Endothelial cell of umbilical vein (primary cell): ENCODE data around the gene RHOG.

Source experiments
- JUN ChIP-seq: IDR thresholded peaks from 2 replicates; pipeline ENCODE4 v1.6.1; 2011; ENCODE audit warnings: borderline replicate concordance, low read depth; ENCODE audit not compliant: insufficient read length, insufficient read depth
- MYC ChIP-seq: IDR thresholded peaks from one replicate; pipeline ENCODE4 v1.6.1; 2011; ENCODE audit warnings: mild to moderate bottlenecking, low read depth, low read length
- POLR2A ChIP-seq: IDR thresholded peaks from 2 replicates; pipeline ENCODE4 v1.6.1; 2012; ENCODE audit warnings: low read depth, mild to moderate bottlenecking, control low read depth, low read length
- TF ChIP-seq, protein P1 (sequence below), 2 donors: IDR thresholded peaks; 1 replicate in 1 of 2; 2 replicates in 1 of 2; pipeline ENCODE4 v1.5.1; 2011; ENCODE audit warnings: low read length in 2 of 2, mild to moderate bottlenecking in 2 of 2, moderate library complexity in 2 of 2, control low read depth in 1 of 2, inconsistent platforms in 1 of 2, low read depth in 1 of 2; ENCODE audit not compliant: insufficient read depth in 1 of 2; ENCODE audit errors: extremely low read depth in 1 of 2

DNA sequence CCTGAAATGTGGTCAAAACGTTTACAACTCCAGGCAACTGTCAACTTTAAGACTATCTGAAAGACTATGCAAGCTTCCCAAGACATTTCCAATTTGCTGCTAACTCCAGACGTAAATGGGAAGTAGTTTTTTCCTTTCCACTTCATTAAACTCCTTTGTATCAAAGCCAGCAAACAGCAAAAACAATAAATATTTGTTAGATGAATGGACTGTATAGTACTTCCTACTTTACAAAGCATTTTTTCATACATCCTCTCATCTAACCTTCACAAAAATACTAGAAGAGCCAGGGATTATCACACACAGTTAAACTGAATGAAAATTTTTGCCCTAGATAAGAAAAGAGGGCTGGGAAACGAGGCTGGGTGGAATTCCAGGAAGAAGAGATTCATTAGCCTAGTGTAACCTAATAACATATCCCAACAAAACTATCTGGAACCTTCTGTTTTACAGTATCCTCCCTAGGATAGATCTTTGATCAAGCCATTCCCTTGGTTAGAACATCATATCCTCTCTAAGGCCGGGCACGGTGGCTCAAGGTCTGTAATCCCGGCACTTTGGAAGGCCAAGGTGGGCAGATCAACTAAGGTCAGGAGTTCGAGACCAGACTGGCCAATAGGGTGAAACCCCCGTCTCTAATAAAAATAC lies 53.9 kb downstream of the RHOG start:
- TF ChIP-seq, protein P1, sequence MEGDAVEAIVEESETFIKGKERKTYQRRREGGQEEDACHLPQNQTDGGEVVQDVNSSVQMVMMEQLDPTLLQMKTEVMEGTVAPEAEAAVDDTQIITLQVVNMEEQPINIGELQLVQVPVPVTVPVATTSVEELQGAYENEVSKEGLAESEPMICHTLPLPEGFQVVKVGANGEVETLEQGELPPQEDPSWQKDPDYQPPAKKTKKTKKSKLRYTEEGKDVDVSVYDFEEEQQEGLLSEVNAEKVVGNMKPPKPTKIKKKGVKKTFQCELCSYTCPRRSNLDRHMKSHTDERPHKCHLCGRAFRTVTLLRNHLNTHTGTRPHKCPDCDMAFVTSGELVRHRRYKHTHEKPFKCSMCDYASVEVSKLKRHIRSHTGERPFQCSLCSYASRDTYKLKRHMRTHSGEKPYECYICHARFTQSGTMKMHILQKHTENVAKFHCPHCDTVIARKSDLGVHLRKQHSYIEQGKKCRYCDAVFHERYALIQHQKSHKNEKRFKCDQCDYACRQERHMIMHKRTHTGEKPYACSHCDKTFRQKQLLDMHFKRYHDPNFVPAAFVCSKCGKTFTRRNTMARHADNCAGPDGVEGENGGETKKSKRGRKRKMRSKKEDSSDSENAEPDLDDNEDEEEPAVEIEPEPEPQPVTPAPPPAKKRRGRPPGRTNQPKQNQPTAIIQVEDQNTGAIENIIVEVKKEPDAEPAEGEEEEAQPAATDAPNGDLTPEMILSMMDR (IDR thresholded peaks at IDR 0.05; ENCODE audit: extremely low read depth in 1 of 2, insufficient read depth in 1 of 2, low read depth in 1 of 2, low read length in 2 of 2): no peak
- TF ChIP-seq POLR2A (no peak), JUN (no peak), MYC (no peak)
